Prostate gland (tissue), 2 donors: ENCODE data around the gene SH3GLB1. TPM values are rescaled to one million over a fixed set of nuclear protein-coding genes. Genes with fewer than 3 reads are reported as not detected.

Experiments used
- DNase-seq: peaks from one replicate; pipeline ENCODE4 v3.0.0-alpha.2; 2019; ENCODE audit warnings: low spot score
- H3K27ac ChIP-seq, 2 donors: fragments of 200-600 bp; sonication (generic); 2 replicates each; pipeline ENCODE4 v1.5.1; 2017 to 2019
- H3K27me3 ChIP-seq: fragments of 200-600 bp; sonication (generic); replicated peaks from 2 replicates; pipeline ENCODE4 v1.5.1; 2019; ENCODE audit not compliant: insufficient read depth
- H3K36me3 ChIP-seq, 2 donors: fragments of 200-600 bp; sonication (generic); 1 replicate in 1 of 2; 2 replicates in 1 of 2; pipeline versions ENCODE4 v1.5.1 to v1.8.1; 2017 to 2019
- H3K4me1 ChIP-seq: fragments of 200-600 bp; sonication (generic); replicated peaks from 2 replicates; pipeline ENCODE4 v1.5.1; 2019
- H3K4me3 ChIP-seq, 2 donors: fragments of 200-600 bp; sonication (generic); 2 replicates each; pipeline ENCODE4 v1.5.1; 2017 to 2019
- H3K9me3 ChIP-seq: fragments of 200-600 bp; sonication (generic); 2 replicates; pipeline ENCODE4 v1.5.1; 2017
- POLR2A ChIP-seq: fragments of 450-650 bp; IDR thresholded peaks from one replicate; pipeline ENCODE4 v1.6.1; 2016; ENCODE audit warnings: antibody characterized with exemption, mild to moderate bottlenecking
- POLR2AphosphoS5 ChIP-seq: sonication (generic); formaldehyde crosslinking; IDR thresholded peaks from one replicate; pipeline ENCODE4 v1.6.1; 2017; ENCODE audit warnings: antibody characterized with exemption
- WGBS: methylation state at CpG from one replicate; pipeline ENCODE4 v1.1.5; 2018; 5-methylcytosine and 5-hydroxymethylcytosine counted together
- intact Hi-C: fragments of 100-400 bp; cut with DNase I; formaldehyde crosslinking; loops from one replicate; pipeline ENCODE4 v1.14.2; 2022
- total RNA-seq, 2 donors: library from RNA; depleted of rRNA; stranded (reverse); fragments of >200 nt; gene quantifications; one replicate each; pipeline ENCODE4 v1.1.0, GENCODE V29; 2016
- TF ChIP-seq, protein P1 (sequence below), 4 experiments: fragments of 200-600 bp in 2 of 4; fragments of 450-650 bp in 2 of 4; sonication (generic) in 2 of 4; IDR thresholded peaks; 1 replicate in 3 of 4; 2 replicates in 1 of 4; pipeline ENCODE4 v1.5.1; 2016 to 2019; ENCODE audit warnings: antibody characterized with exemption in 4 of 4, mild to moderate bottlenecking in 2 of 4, moderate library complexity in 2 of 4

The SH3GLB1 gene
- total RNA-seq, 2 donors from 2014 or later, result 26.9 to 44.0 TPM

DNA sequence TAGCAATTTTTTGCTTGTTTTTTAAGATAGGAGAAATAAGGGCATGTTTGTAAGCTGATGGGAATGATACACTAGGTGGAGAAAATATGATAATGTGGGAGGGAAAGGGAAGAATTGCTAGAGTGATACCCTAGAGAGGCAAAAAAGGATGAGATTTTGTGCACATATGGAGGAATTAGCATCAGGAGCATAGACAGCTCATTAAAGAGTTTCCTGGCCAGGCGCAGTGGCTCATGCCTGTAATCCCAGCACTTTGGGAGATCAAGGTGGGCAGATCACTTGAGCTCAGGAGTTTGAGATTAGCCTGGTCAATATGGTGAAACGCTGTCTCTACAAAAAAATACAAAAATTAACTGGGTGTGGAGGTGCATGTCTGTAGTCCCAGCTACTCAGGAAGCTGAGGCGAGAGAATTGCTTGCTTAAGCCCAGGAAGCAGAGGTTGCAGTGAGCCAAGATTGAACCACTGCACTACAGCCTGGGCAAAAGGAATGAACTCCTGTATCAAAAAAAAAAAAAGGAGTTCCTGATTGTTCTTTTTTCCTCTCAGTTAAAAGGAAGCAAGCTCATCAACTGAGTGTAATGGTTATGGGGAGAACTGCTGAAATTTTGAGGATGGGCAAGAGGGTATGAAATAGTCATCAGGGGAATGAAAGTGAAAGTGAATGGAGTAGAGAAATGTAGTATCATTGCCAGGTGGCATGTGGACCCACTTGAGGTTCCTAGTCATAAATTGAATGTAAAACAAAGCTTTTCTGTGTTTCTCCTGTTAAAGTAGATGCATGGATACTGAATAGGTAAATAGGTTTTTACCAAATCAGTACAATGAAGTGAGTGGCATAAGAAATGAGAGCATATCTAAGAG is 35.5 kb downstream of the SH3GLB1 start:
- H3K27ac ChIP-seq, result no peak overlapping the region
- peaks cover 0 to 5% of the 10 kb centered on the region in 2 donors for H3K36me3 ChIP-seq
- no peak overlapping the region for H3K4me3 ChIP-seq
- no peaks in the 10 kb centered on the region for H3K9me3 ChIP-seq
- intact Hi-C loops, result no loop called here
- 85% methylated on average over 3 of the region's 3 CpGs for WGBS
- no peaks in the 10 kb centered on the region for H3K4me1 ChIP-seq
- DNase-seq, result no peak
- H3K27me3 ChIP-seq, result no peaks in the 10 kb centered on the region
- TF ChIP-seq POLR2AphosphoS5 (no peak), POLR2A (no peak)
- TF ChIP-seq, protein P1, sequence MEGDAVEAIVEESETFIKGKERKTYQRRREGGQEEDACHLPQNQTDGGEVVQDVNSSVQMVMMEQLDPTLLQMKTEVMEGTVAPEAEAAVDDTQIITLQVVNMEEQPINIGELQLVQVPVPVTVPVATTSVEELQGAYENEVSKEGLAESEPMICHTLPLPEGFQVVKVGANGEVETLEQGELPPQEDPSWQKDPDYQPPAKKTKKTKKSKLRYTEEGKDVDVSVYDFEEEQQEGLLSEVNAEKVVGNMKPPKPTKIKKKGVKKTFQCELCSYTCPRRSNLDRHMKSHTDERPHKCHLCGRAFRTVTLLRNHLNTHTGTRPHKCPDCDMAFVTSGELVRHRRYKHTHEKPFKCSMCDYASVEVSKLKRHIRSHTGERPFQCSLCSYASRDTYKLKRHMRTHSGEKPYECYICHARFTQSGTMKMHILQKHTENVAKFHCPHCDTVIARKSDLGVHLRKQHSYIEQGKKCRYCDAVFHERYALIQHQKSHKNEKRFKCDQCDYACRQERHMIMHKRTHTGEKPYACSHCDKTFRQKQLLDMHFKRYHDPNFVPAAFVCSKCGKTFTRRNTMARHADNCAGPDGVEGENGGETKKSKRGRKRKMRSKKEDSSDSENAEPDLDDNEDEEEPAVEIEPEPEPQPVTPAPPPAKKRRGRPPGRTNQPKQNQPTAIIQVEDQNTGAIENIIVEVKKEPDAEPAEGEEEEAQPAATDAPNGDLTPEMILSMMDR (IDR thresholded peaks at IDR 0.05), result no peak

GRCh38 chr1:86741947-86742572 is 37.7 kb downstream of the SH3GLB1 start:
- H3K36me3 ChIP-seq, result no peaks in the 10 kb centered on the region
- WGBS, result 53% methylated on average over 6 of the region's 6 CpGs
- H3K27ac ChIP-seq, result no peak overlapping the region
- peak; percentile 17 for DNase-seq
- intact Hi-C loops, result no loop called here
- H3K4me3 ChIP-seq, result no peak overlapping the region
- no peaks in the 10 kb centered on the region for H3K27me3 ChIP-seq
- no peak for TF ChIP-seq POLR2AphosphoS5
- TF ChIP-seq, protein P1 (IDR thresholded peaks at IDR 0.05), result peak; percentile 19 to 64 (median 52)
- no peak for TF ChIP-seq POLR2A
- H3K9me3 ChIP-seq, result no peaks in the 10 kb centered on the region
- no peaks in the 10 kb centered on the region for H3K4me1 ChIP-seq

DNA sequence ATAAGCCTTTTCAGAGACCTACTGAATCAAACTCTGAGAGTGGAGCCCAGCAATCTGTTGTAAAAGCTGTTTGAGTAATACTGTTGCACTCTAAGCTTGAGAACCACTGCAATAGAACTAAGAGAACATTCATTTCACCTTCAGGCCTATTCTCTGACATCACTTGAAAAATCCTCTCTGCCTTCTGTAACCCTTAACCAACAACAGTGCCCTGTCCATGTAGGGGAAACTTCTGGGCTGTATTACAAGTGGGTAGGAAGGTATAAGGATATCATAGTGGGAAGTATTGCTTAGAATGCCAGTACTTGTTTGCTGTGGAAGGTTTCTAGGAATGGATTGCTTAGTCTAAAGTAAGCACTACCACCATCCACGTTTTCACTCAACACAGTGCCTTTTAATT is 42.9 kb downstream of the SH3GLB1 start:
- no peaks in the 10 kb centered on the region for H3K9me3 ChIP-seq
- no peak overlapping the region for H3K27ac ChIP-seq
- no peaks in the 10 kb centered on the region for H3K4me1 ChIP-seq
- no peaks in the 10 kb centered on the region for H3K27me3 ChIP-seq
- no peak for TF ChIP-seq POLR2A
- no peak for TF ChIP-seq POLR2AphosphoS5
- TF ChIP-seq, protein P1 (IDR thresholded peaks at IDR 0.05), result no peak
- 44% methylated on average over 1 of the region's 1 CpG for WGBS
- H3K4me3 ChIP-seq, result no peak overlapping the region
- no peak for DNase-seq
- intact Hi-C loops, result no loop called here
- H3K36me3 ChIP-seq, result no peaks in the 10 kb centered on the region

GRCh38 chr1:86748622-86749373 is 44.4 kb downstream of the SH3GLB1 start:
- no peak overlapping the region for H3K27ac ChIP-seq
- 76% methylated on average over 4 of the region's 4 CpGs for WGBS
- no peaks in the 10 kb centered on the region for H3K27me3 ChIP-seq
- intact Hi-C loops, result no loop called here
- DNase-seq, result no peak
- H3K4me3 ChIP-seq, result no peak overlapping the region
- H3K9me3 ChIP-seq, result no peaks in the 10 kb centered on the region
- no peaks in the 10 kb centered on the region for H3K4me1 ChIP-seq
- TF ChIP-seq, protein P1 (IDR thresholded peaks at IDR 0.05), result no peak
- no peak for TF ChIP-seq POLR2AphosphoS5
- TF ChIP-seq POLR2A, result no peak
- H3K36me3 ChIP-seq, result no peaks in the 10 kb centered on the region
